ENCODE measurements around the gene PLCH2. TPM values are rescaled to one million over a fixed set of nuclear protein-coding genes. Genes with fewer than 3 reads are reported as not detected.

PLCH2 gene
- total RNA-seq, 1 experiment from 2014 or later, result 123 TPM

- CTCF ChIA-PET, result interaction anchor here (0.6 to 1.7 kb wide), 5 partner anchors 15 to 892 kb away, joined by 3 to 9 read pairs (median 3); no protein-coding TSS in a partner anchor
- no peak overlapping the region for H3K27ac Mint-ChIP-seq (ENCODE audit: low read depth, unreplicated experiment)
Measured at GRCh38 chr1:2532485-2533160, 56.5 kb downstream of the PLCH2 start.

GRCh38 chr1:2533365-2533764, 57.3 kb downstream of the PLCH2 start:
- POLR2A ChIA-PET, result interaction anchor here (0.7 to 3.6 kb wide), 6 partner anchors 11 to 143 kb away, joined by 4 to 17 read pairs (median 8); partner anchors contain the start of genes MORN1 and RER1
- no TSS peak for BruUV-seq (replicated peaks)
- no peak for TF ChIP-seq CTCF (IDR thresholded peaks at IDR 0.05; ENCODE audit: unreplicated experiment)
- H3K36me3 Mint-ChIP-seq (ENCODE audit: insufficient read depth, unreplicated experiment), result peaks cover 6% of the 10 kb centered on the region
- CTCF ChIA-PET, result interaction anchor here (0.6 to 1.7 kb wide), 4 partner anchors 11 to 891 kb away, joined by 3 to 9 read pairs (median 3); no protein-coding TSS in a partner anchor
- intact Hi-C loops (cut with micrococcal nuclease), result loop anchor here (1.0 kb wide), 1 partner anchor 13 kb away; no protein-coding TSS in a partner anchor
- peaks cover 48% of the 10 kb centered on the region for H3K4me1 Mint-ChIP-seq (ENCODE audit: insufficient read depth, unreplicated experiment)
- H3K4me3 Mint-ChIP-seq (ENCODE audit: unreplicated experiment), result no peak overlapping the region
- H3K9me3 Mint-ChIP-seq (ENCODE audit: unreplicated experiment), result no peaks in the 10 kb centered on the region
- H3K27me3 Mint-ChIP-seq (ENCODE audit: insufficient read depth, unreplicated experiment), result no peaks in the 10 kb centered on the region
- DNase-seq (ENCODE audit: unreplicated experiment), result peak; percentile 52
- H3K27ac Mint-ChIP-seq (ENCODE audit: low read depth, unreplicated experiment), result peak overlapping the region; percentile 49

More at GRCh38 chr1:2532485-2533160, 56.5 kb downstream of the PLCH2 start:
- Mint-ChIP-seq H3K4me1 (ENCODE audit: insufficient read depth, unreplicated experiment) (peaks cover 44% of the 10 kb centered on the region), H3K27me3 (ENCODE audit: insufficient read depth, unreplicated experiment) (no peaks in the 10 kb centered on the region), H3K9me3 (ENCODE audit: unreplicated experiment) (no peaks in the 10 kb centered on the region), H3K4me3 (ENCODE audit: unreplicated experiment) (no peak overlapping the region), H3K36me3 (ENCODE audit: insufficient read depth, unreplicated experiment) (peaks cover 6% of the 10 kb centered on the region)
- POLR2A ChIA-PET, result interaction anchor here (1.0 to 3.6 kb wide), 3 partner anchors 14 to 142 kb away, joined by 5 to 17 read pairs (median 11); partner anchors contain the start of genes MORN1 and RER1
- BruUV-seq (replicated peaks), result no TSS peak
- no peak for TF ChIP-seq CTCF (IDR thresholded peaks at IDR 0.05; ENCODE audit: unreplicated experiment)
- intact Hi-C loops (cut with micrococcal nuclease), result loop anchor here (1.0 kb wide), 1 partner anchor 14 kb away; no protein-coding TSS in a partner anchor
- no peak for DNase-seq (ENCODE audit: unreplicated experiment)

GRCh38 chr1:2534315-2534686, 58.2 kb downstream of the PLCH2 start:
- peak overlapping the region; percentile 41 for H3K4me3 Mint-ChIP-seq (ENCODE audit: unreplicated experiment)
- POLR2A ChIA-PET, result interaction anchor here (0.9 to 3.6 kb wide), 10 partner anchors 8 to 344 kb away, joined by 3 to 26 read pairs (median 10); partner anchors contain the start of genes MORN1, PANK4 and RER1
- peaks cover 48% of the 10 kb centered on the region for H3K4me1 Mint-ChIP-seq (ENCODE audit: insufficient read depth, unreplicated experiment)
- no peaks in the 10 kb centered on the region for H3K27me3 Mint-ChIP-seq (ENCODE audit: insufficient read depth, unreplicated experiment)
- CTCF ChIA-PET, result interaction anchor here (0.6 to 3.7 kb wide), 3 partner anchors 13 to 1112 kb away, joined by 3 to 28 read pairs (median 3); partner anchors contain the start of gene PEX10
- H3K9me3 Mint-ChIP-seq (ENCODE audit: unreplicated experiment), result no peaks in the 10 kb centered on the region
- no peak for DNase-seq (ENCODE audit: unreplicated experiment)
- TF ChIP-seq CTCF (IDR thresholded peaks at IDR 0.05; ENCODE audit: unreplicated experiment), result no peak
- intact Hi-C loops (cut with micrococcal nuclease), result no loop called here
- peaks cover 6% of the 10 kb centered on the region for H3K36me3 Mint-ChIP-seq (ENCODE audit: insufficient read depth, unreplicated experiment)
- H3K27ac Mint-ChIP-seq (ENCODE audit: low read depth, unreplicated experiment), result peak overlapping the region; percentile 59
- BruUV-seq (replicated peaks), result no TSS peak

Data from MCF 10A (cell line).